IMR-90 (cell line): ENCODE measurements around the gene SPPL2A. TPM values are rescaled to one million over a fixed set of nuclear protein-coding genes. Genes with fewer than 3 reads are reported as not detected.
"Not testable (repeated sequence)": the region's sequence is repeated elsewhere in the genome, so short reads cannot be mapped to it uniquely, and the experiment has no call there.

Source experiments
- ATAC-seq: fragments of 200-7000 bp; cut with Tn5 transposase; 2 replicates; pipeline ENCODE4 v1.9.1; 2020; ENCODE audit warnings: low read depth, mild to moderate bottlenecking, moderate library complexity
- BruUV-seq: library from RNA; stranded (reverse); fragments of 400-500 nt; replicated peaks from 2 replicates; lab custom pipeline; 2021; lab: Mats Ljungman, UMichigan
- CTCF ChIA-PET: fragments of 300-600 bp; formaldehyde crosslinking; extraction: SDS; loops from one replicate; lab custom pipeline; 2021; ENCODE audit warnings: antibody characterized with exemption; lab: Yijun Ruan, JAX
- POLR2A ChIA-PET: fragments of 300-600 bp; sonication (Branson Sonifier 250); formaldehyde crosslinking; loops from one replicate; lab custom pipeline; 2022; ENCODE audit warnings: antibody characterized with exemption; ENCODE audit not compliant: unreplicated experiment; lab: Charles Lee
- DNase-seq: peaks from one replicate; pipeline ENCODE4 v3.0.0; 2013
- H2AFZ ChIP-seq: replicated peaks from 2 replicates; pipeline ENCODE3; 2013; ENCODE audit warnings: low read length, mild to moderate bottlenecking; ENCODE audit not compliant: poor library complexity
- H2AK5ac ChIP-seq: 2 replicates; pipeline ENCODE4 v1.6.1; 2013; ENCODE audit warnings: low read depth, low read length, inconsistent platforms
- H2AK9ac ChIP-seq: replicated peaks from 2 replicates; pipeline ENCODE3; 2013; ENCODE audit warnings: mild to moderate bottlenecking, low read depth, low read length, moderate library complexity; ENCODE audit not compliant: poor library complexity
- H2BK120ac ChIP-seq: 2 replicates; pipeline ENCODE4 v1.6.1; 2013; ENCODE audit warnings: low read depth, low read length, inconsistent platforms
- H2BK15ac ChIP-seq: 3 replicates; pipeline ENCODE4 v1.6.1; 2013; ENCODE audit warnings: low read depth, low read length, inconsistent platforms
- H2BK20ac ChIP-seq: 2 replicates; pipeline ENCODE4 v1.6.1; 2013; ENCODE audit warnings: low read depth, mild to moderate bottlenecking, inconsistent platforms, low read length, moderate library complexity
- H2BK5ac ChIP-seq: 2 replicates; pipeline ENCODE4 v1.6.1; 2013; ENCODE audit warnings: mild to moderate bottlenecking, low read depth, low read length, inconsistent platforms; ENCODE audit not compliant: poor library complexity, severe bottlenecking
- H3K14ac ChIP-seq: replicated peaks from 2 replicates; pipeline ENCODE4 v1.6.1; 2013; ENCODE audit warnings: low read depth, low read length, inconsistent platforms
- H3K18ac ChIP-seq: 2 replicates; pipeline ENCODE4 v1.6.1; 2013; ENCODE audit warnings: low read depth, low read length, control low read depth
- H3K23ac ChIP-seq: 2 replicates; pipeline ENCODE4 v1.6.1; 2013; ENCODE audit warnings: low read depth, low read length, inconsistent platforms
- H3K27ac ChIP-seq: 2 replicates; pipeline ENCODE4 v1.5.1; 2013; ENCODE audit warnings: mild to moderate bottlenecking, control low read depth, low read length; ENCODE audit not compliant: insufficient read depth
- H3K27me3 ChIP-seq: 2 replicates; pipeline ENCODE4 v1.6.1; 2013; ENCODE audit warnings: low read length; ENCODE audit not compliant: control insufficient read depth, insufficient read depth
- H3K36me3 ChIP-seq: 2 replicates; pipeline ENCODE4 v1.6.1; 2013; ENCODE audit warnings: low read length, mixed read lengths; ENCODE audit not compliant: control insufficient read depth, insufficient read depth
- H3K4ac ChIP-seq: 2 replicates; pipeline ENCODE4 v1.6.1; 2013; ENCODE audit warnings: low read depth, low read length, inconsistent platforms
- H3K4me1 ChIP-seq: 2 replicates; pipeline ENCODE4 v1.6.1; 2013; ENCODE audit warnings: low read length, mixed read lengths; ENCODE audit not compliant: control insufficient read depth, insufficient read depth
- H3K4me2 ChIP-seq: 2 replicates; pipeline ENCODE4 v1.6.1; 2013; ENCODE audit warnings: low read depth, mild to moderate bottlenecking, control low read depth, low read length, moderate library complexity
- H3K4me3 ChIP-seq: 2 replicates; pipeline ENCODE4 v1.5.1; 2013; ENCODE audit warnings: low read depth, mild to moderate bottlenecking, control low read depth, low read length, moderate library complexity; ENCODE audit not compliant: insufficient read depth
- H3K56ac ChIP-seq: 2 replicates; pipeline ENCODE4 v1.6.1; 2013; ENCODE audit warnings: low read length, inconsistent platforms; ENCODE audit not compliant: insufficient read depth; ENCODE audit errors: extremely low read depth
- H3K79me1 ChIP-seq, 2 experiments: 2 replicates each; pipeline ENCODE4 v1.6.1; 2013; ENCODE audit warnings: low read length in 2 of 2, inconsistent platforms in 1 of 2, low read depth in 1 of 2
- H3K9ac ChIP-seq: 2 replicates; pipeline ENCODE4 v1.6.1; 2013; ENCODE audit warnings: low read depth, low read length, control low read depth
- H3K9me1 ChIP-seq: 2 replicates; pipeline ENCODE4 v1.6.1; 2013; ENCODE audit warnings: low read length, inconsistent platforms; ENCODE audit not compliant: insufficient read depth
- H3K9me3 ChIP-seq: 2 replicates; pipeline ENCODE4 v1.6.1; 2013; ENCODE audit warnings: low read length; ENCODE audit not compliant: control insufficient read depth, insufficient read depth
- H4K20me1 ChIP-seq: 2 replicates; pipeline ENCODE4 v1.6.1; 2013; ENCODE audit warnings: low read length, inconsistent platforms; ENCODE audit not compliant: insufficient read depth
- H4K5ac ChIP-seq: 2 replicates; pipeline ENCODE4 v1.6.1; 2013; ENCODE audit warnings: mild to moderate bottlenecking, low read depth, low read length, control low read depth
- H4K8ac ChIP-seq, 2 experiments: 2 replicates each; pipeline ENCODE4 v1.6.1; 2013; ENCODE audit warnings: low read depth in 2 of 2, low read length in 2 of 2, control low read depth in 1 of 2, inconsistent platforms in 1 of 2
- H4K91ac ChIP-seq: 2 replicates; pipeline ENCODE4 v1.6.1; 2013; ENCODE audit warnings: low read depth, low read length, inconsistent platforms; ENCODE audit not compliant: insufficient read depth
- MAFK ChIP-seq: IDR thresholded peaks from 2 replicates; pipeline ENCODE4 v1.6.1; 2012; ENCODE audit warnings: low read depth, low read length, improper control_type of control experiment
- NFE2L2 ChIP-seq: fragments of 150-350 bp; IDR thresholded peaks from 2 replicates; pipeline ENCODE4 v1.6.1; 2016; ENCODE audit warnings: low read depth, mild to moderate bottlenecking, low read length
- SMC3 ChIP-seq: fragments of 150-350 bp; IDR thresholded peaks from 2 replicates; pipeline ENCODE4 v1.6.1; 2016; ENCODE audit warnings: low read depth, mild to moderate bottlenecking, antibody characterized with exemption, low read length, moderate library complexity
- WGBS, 2 experiments: methylation state at CpG; one replicate each; pipeline versions ENCODE4 v1.1.5 to v1.1.7; 2013; ENCODE audit warnings: missing lambda C conversion rate in 2 of 2; ENCODE audit not compliant: insufficient read length in 1 of 2; ENCODE audit errors: extremely low coverage in 2 of 2; 5-methylcytosine and 5-hydroxymethylcytosine counted together
- dilution Hi-C: fragments of 300-500 bp; cut with HindIII; formaldehyde crosslinking; loops from one replicate; pipeline ENCODE4 v1.14.3; 2018; ENCODE audit warnings: low sequenced_read_pairs; ENCODE audit not compliant: unreplicated experiment
- in situ Hi-C: fragments of 300-500 bp; cut with MboI; formaldehyde crosslinking; loops from 3 replicates; pipeline ENCODE4 v1.14.3; 2019; ENCODE audit warnings: low sequenced_read_pairs, inconsistent platforms, mixed read lengths
- intact Hi-C: fragments of 100-400 bp; cut with micrococcal nuclease; formaldehyde crosslinking; loops from 2 replicates; pipeline ENCODE4 v1.10.0; 2022
- polyA plus RNA-seq, 3 experiments: library from polyadenylated mRNA; depleted of rRNA; stranded (reverse); fragments of >200 nt; gene quantifications; 2 replicates each; pipeline ENCODE4 v1.2.3, GENCODE V29; 2012; ENCODE audit warnings: low replicate concordance in 1 of 3
- total RNA-seq: library from RNA; depleted of rRNA; stranded (reverse); fragments of >200 nt; gene quantifications from 2 replicates; pipeline ENCODE4 v1.2.3, GENCODE V29; 2012

The SPPL2A gene
- total and polyA plus RNA-seq, 2 of the 4 experiments (the other 2 are of a cell fraction): 29.2 to 53.8 TPM

- Histone ChIP-seq H4K91ac (no peak overlapping the region), H3K56ac (no peak overlapping the region), H4K8ac (no peak overlapping the region), H3K14ac (no peak overlapping the region), H3K9ac (no peak overlapping the region), H3K79me1 (no peaks in the 10 kb centered on the region), H3K4me3 (no peak overlapping the region), H4K20me1 (no peaks in the 10 kb centered on the region), H4K5ac (no peak overlapping the region), H2BK5ac (no peak overlapping the region), H3K4me1 (no peaks in the 10 kb centered on the region), H3K27me3 (peaks cover 7% of the 10 kb centered on the region), H2AK5ac (no peak overlapping the region), H2BK120ac (no peak overlapping the region), H2BK20ac (no peak overlapping the region), H3K9me3 (no peaks in the 10 kb centered on the region), H3K4me2 (no peak overlapping the region), H3K18ac (no peak overlapping the region), H2BK15ac (no peak overlapping the region), H2AK9ac (no peak overlapping the region), H3K27ac (no peak overlapping the region), H3K4ac (no peak overlapping the region), H3K36me3 (no peaks in the 10 kb centered on the region), H3K23ac (no peak overlapping the region), H2AFZ (no peak overlapping the region), H3K9me1 (no peaks in the 10 kb centered on the region)
- dilution Hi-C loops (no loop called here), intact Hi-C loops (no loop called here), in situ Hi-C loops (no loop called here)
- DNase-seq (no peak), ATAC-seq (no peak)
- TF ChIP-seq MAFK (no peak), NFE2L2 (no peak), SMC3 (no peak)
- CTCF ChIA-PET: no interaction called here
- BruUV-seq: no TSS peak
- POLR2A ChIA-PET: no interaction called here
- WGBS, 2 experiments: 100% methylated on average over 2 of the region's 10 CpGs; no CpG with 5 or more reads in 1 of the 2 experiments
These were observed 47.6 kb upstream of the SPPL2A start for GRCh38 chr15:50813089-50813488.

GRCh38 chr15:50812181-50812506 is 46.6 kb upstream of the SPPL2A start:
- ATAC-seq, H4K20me1 ChIP-seq, DNase-seq, H4K91ac ChIP-seq, H4K8ac ChIP-seq, H3K79me1 ChIP-seq, H3K9ac ChIP-seq, H2AFZ ChIP-seq, H2BK5ac ChIP-seq, H3K9me1 ChIP-seq, in situ Hi-C loops, H3K4me3 ChIP-seq, H3K27ac ChIP-seq, H3K4me1 ChIP-seq, H2BK15ac ChIP-seq, H3K14ac ChIP-seq, H3K4me2 ChIP-seq, H2BK120ac ChIP-seq, POLR2A ChIA-PET, H2BK20ac ChIP-seq, intact Hi-C loops, H2AK5ac ChIP-seq, H3K4ac ChIP-seq, H3K9me3 ChIP-seq, BruUV-seq, dilution Hi-C loops, CTCF ChIA-PET, H2AK9ac ChIP-seq, H3K18ac ChIP-seq, H3K56ac ChIP-seq, H3K36me3 ChIP-seq, H4K5ac ChIP-seq, H3K23ac ChIP-seq: not testable (repeated sequence)
- WGBS, 2 experiments: 100% methylated on average over 2 of the region's 15 CpGs; no CpG with 5 or more reads in 1 of the 2 experiments
- H3K27me3 ChIP-seq: peaks cover 11% of the 10 kb centered on the region
